SK-N-SH (cell line): ENCODE measurements around the gene IGF2R. TPM values are rescaled to one million over a fixed set of nuclear protein-coding genes. Genes with fewer than 3 reads are reported as not detected.

Experiments
- CTCF ChIA-PET: fragments of 300-600, 350-600 bp; formaldehyde crosslinking; extraction: SDS; loops from one replicate; lab custom pipeline; 2021; lab: Yijun Ruan, JAX
- POLR2A ChIA-PET: fragments of 350-600 bp; sonication (Branson Sonifier 250); formaldehyde crosslinking; extraction: SDS; loops from one replicate; lab custom pipeline; 2020; ENCODE audit warnings: antibody characterized with exemption, inconsistent platforms; lab: Yijun Ruan, JAX
- DNase-seq: peaks from one replicate; pipeline ENCODE4 v3.0.0; 2012
- H2AFZ ChIP-seq: fragments of 200-600 bp; sonication (generic); 2 replicates; pipeline ENCODE4 v1.8.1; 2016; ENCODE audit warnings: antibody characterized with exemption, mild to moderate bottlenecking, low read depth
- H3F3A ChIP-seq: fragments of 200-600 bp; sonication (generic); replicated peaks from 2 replicates; pipeline ENCODE3; 2016; ENCODE audit warnings: antibody characterized with exemption, mild to moderate bottlenecking; ENCODE audit not compliant: insufficient read depth
- H3K27ac ChIP-seq, 2 experiments: fragments of 200-500 bp in 1 of 2; fragments of 200-600 bp in 1 of 2; sonication (Bioruptor generic) in 1 of 2; sonication (generic), shearing (Covaris generic) in 1 of 2; 2 replicates each; pipeline versions ENCODE4 v1.5.1 to v1.6.1; 2014 to 2016; ENCODE audit warnings: low read depth in 2 of 2, inconsistent platforms in 1 of 2, low read length in 1 of 2, mild to moderate bottlenecking in 1 of 2, mixed read lengths in 1 of 2
- H3K27me3 ChIP-seq: fragments of 200-600 bp; sonication (generic), shearing (Covaris generic); 2 replicates; pipeline ENCODE4 v1.6.1; 2016; ENCODE audit warnings: mixed run types; ENCODE audit not compliant: insufficient read depth
- H3K36me3 ChIP-seq, 2 experiments: fragments of 200-500 bp in 1 of 2; fragments of 200-600 bp in 1 of 2; sonication (Bioruptor generic) in 1 of 2; sonication (generic) in 1 of 2; replicated peaks in 1 of 2; 2 replicates each; pipeline versions ENCODE3 to v1.5.1; 2014 to 2016; ENCODE audit warnings: low read length in 1 of 2, mild to moderate bottlenecking in 1 of 2; ENCODE audit not compliant: insufficient read depth in 2 of 2, control insufficient read depth in 1 of 2
- H3K4me1 ChIP-seq, 2 experiments: fragments of 200-500 bp in 1 of 2; fragments of 200-600 bp in 1 of 2; sonication (Bioruptor generic) in 1 of 2; sonication (generic), shearing (Covaris generic) in 1 of 2; 2 replicates each; pipeline versions ENCODE4 v1.5.1 to v1.6.1; 2014 to 2016; ENCODE audit warnings: low read depth in 1 of 2, low read length in 1 of 2, mixed run types in 1 of 2; ENCODE audit not compliant: insufficient read depth in 2 of 2, control insufficient read depth in 1 of 2
- H3K4me2 ChIP-seq: fragments of 200-600 bp; sonication (generic), shearing (Covaris generic); 2 replicates; pipeline ENCODE4 v1.6.1; 2017; ENCODE audit warnings: mixed run types
- H3K4me3 ChIP-seq, 2 experiments: fragments of 200-500 bp in 1 of 2; fragments of 200-600 bp in 1 of 2; sonication (Bioruptor generic) in 1 of 2; sonication (generic), shearing (Covaris generic) in 1 of 2; 2 replicates each; pipeline versions ENCODE4 v1.5.1 to v1.8.1; 2014 to 2016; ENCODE audit warnings: low read depth in 2 of 2, inconsistent platforms in 1 of 2, low read length in 1 of 2, mild to moderate bottlenecking in 1 of 2, mixed read lengths in 1 of 2, moderate library complexity in 1 of 2
- H3K79me2 ChIP-seq: fragments of 200-600 bp; sonication (generic); 2 replicates; pipeline ENCODE4 v1.8.1; 2017; ENCODE audit warnings: mild to moderate bottlenecking; ENCODE audit not compliant: insufficient read depth
- H3K9ac ChIP-seq: fragments of 200-600 bp; sonication (generic); 2 replicates; pipeline ENCODE4 v1.6.1; 2017; ENCODE audit warnings: mixed run types
- H3K9me2 ChIP-seq: fragments of 200-600 bp; sonication (generic); 2 replicates; pipeline ENCODE4 v1.6.1; 2017; ENCODE audit warnings: mixed run types
- H3K9me3 ChIP-seq: fragments of 200-600 bp; sonication (generic); 2 replicates; pipeline ENCODE4 v1.6.1; 2017; ENCODE audit warnings: mixed run types, mild to moderate bottlenecking, moderate library complexity
- H4K20me1 ChIP-seq: fragments of 200-600 bp; sonication (generic); 2 replicates; pipeline ENCODE4 v1.6.1; 2017; ENCODE audit warnings: mild to moderate bottlenecking, mixed run types; ENCODE audit not compliant: insufficient read depth
- ELF1 ChIP-seq: IDR thresholded peaks from 2 replicates; pipeline ENCODE4 v1.4.0; 2012
- EZH2phosphoT487 ChIP-seq: fragments of 200-600 bp; sonication (generic); IDR thresholded peaks from 2 replicates; pipeline ENCODE4 v1.6.1; 2017; ENCODE audit warnings: low read depth, mixed run types, mild to moderate bottlenecking, antibody characterized with exemption, moderate library complexity, borderline replicate concordance
- FOXJ3 ChIP-seq: sonication (generic); formaldehyde crosslinking; IDR thresholded peaks from 2 replicates; pipeline ENCODE4 v1.5.1; 2020; ENCODE audit warnings: mild to moderate bottlenecking, missing genetic modification reagents
- FOXM1 ChIP-seq: IDR thresholded peaks from 2 replicates; pipeline ENCODE4 v1.4.0; 2012; ENCODE audit warnings: low read depth, mild to moderate bottlenecking
- GATA2 ChIP-seq: sonication (generic); formaldehyde crosslinking; IDR thresholded peaks from 2 replicates; pipeline ENCODE4 v1.5.0; 2020; ENCODE audit warnings: mild to moderate bottlenecking, missing genetic modification reagents
- MEF2A ChIP-seq: IDR thresholded peaks from 2 replicates; pipeline ENCODE4 v1.4.0; 2012; ENCODE audit warnings: low read depth, borderline replicate concordance
- NFIC ChIP-seq: IDR thresholded peaks from 2 replicates; pipeline ENCODE4 v1.4.0; 2012; ENCODE audit warnings: borderline replicate concordance
- REST ChIP-seq: IDR thresholded peaks from 2 replicates; pipeline ENCODE4 v1.6.1; 2012; ENCODE audit warnings: mild to moderate bottlenecking, low read depth, low read length, moderate library complexity
- RFX5 ChIP-seq: IDR thresholded peaks from 2 replicates; pipeline ENCODE4 v1.6.1; 2012; ENCODE audit warnings: mild to moderate bottlenecking, improper control_type of control experiment, low read length
- RXRA ChIP-seq: IDR thresholded peaks from 2 replicates; pipeline ENCODE4 v1.4.0; 2012; ENCODE audit warnings: low read depth, mild to moderate bottlenecking, borderline replicate concordance
- SIN3A ChIP-seq: IDR thresholded peaks from 2 replicates; pipeline ENCODE4 v1.6.1; 2012; ENCODE audit warnings: low read depth, mild to moderate bottlenecking, low read length, moderate library complexity, borderline replicate concordance
- TCF12 ChIP-seq: IDR thresholded peaks from 2 replicates; pipeline ENCODE4 v1.4.0; 2012
- WGBS: methylation state at CpG from one replicate; pipeline ENCODE4 v1.1.6; 2017; ENCODE audit warnings: low lambda C conversion rate; 5-methylcytosine and 5-hydroxymethylcytosine counted together
- polyA plus RNA-seq, 3 experiments: library from polyadenylated mRNA; depleted of rRNA; stranded (reverse); fragments of >200 nt; gene quantifications; 2 replicates each; pipeline ENCODE4 v1.2.3, GENCODE V29; 2012
- TF ChIP-seq, protein P1 (sequence below): fragments of 150-350 bp; IDR thresholded peaks from 2 replicates; pipeline ENCODE4 v1.6.1; 2016; ENCODE audit warnings: mild to moderate bottlenecking, low read depth, low read length

IGF2R gene
- polyA plus RNA-seq, 1 of the 3 experiments (the other 2 are of a cell fraction) = 45.0 TPM

- H3K4me1 ChIP-seq = peaks cover 0 to 10% of the 10 kb centered on the region in 2 experiments; a peak in 1 of 4 replicates
- no peak overlapping the region for H3K9ac ChIP-seq
- no peaks in the 10 kb centered on the region for H3K9me3 ChIP-seq
- no peak overlapping the region for H3K27ac ChIP-seq
- no peaks in the 10 kb centered on the region for H4K20me1 ChIP-seq
- H3K36me3 ChIP-seq = peaks cover 28 to 80% of the 10 kb centered on the region in 2 experiments
- H3K79me2 ChIP-seq = no peaks in the 10 kb centered on the region
- no peak overlapping the region for H3K4me2 ChIP-seq
- TF ChIP-seq RXRA = no peak
- CTCF ChIA-PET = interaction anchor here (0.6 to 3.0 kb wide), 3 partner anchors 10 to 411 kb away, joined by 3 to 23 read pairs (median 3); no protein-coding TSS in a partner anchor
- no peaks in the 10 kb centered on the region for H3F3A ChIP-seq
- 89% methylated on average over 2 of the region's 2 CpGs for WGBS
- no peak overlapping the region for H2AFZ ChIP-seq
- H3K9me2 ChIP-seq = no peaks in the 10 kb centered on the region
- no peak overlapping the region for H3K4me3 ChIP-seq
- POLR2A ChIA-PET = no interaction called here
- H3K27me3 ChIP-seq = no peaks in the 10 kb centered on the region
- DNase-seq = no peak
These were observed 108.6 kb downstream of the IGF2R start for GRCh38 chr6:160077526-160077925.

DNA sequence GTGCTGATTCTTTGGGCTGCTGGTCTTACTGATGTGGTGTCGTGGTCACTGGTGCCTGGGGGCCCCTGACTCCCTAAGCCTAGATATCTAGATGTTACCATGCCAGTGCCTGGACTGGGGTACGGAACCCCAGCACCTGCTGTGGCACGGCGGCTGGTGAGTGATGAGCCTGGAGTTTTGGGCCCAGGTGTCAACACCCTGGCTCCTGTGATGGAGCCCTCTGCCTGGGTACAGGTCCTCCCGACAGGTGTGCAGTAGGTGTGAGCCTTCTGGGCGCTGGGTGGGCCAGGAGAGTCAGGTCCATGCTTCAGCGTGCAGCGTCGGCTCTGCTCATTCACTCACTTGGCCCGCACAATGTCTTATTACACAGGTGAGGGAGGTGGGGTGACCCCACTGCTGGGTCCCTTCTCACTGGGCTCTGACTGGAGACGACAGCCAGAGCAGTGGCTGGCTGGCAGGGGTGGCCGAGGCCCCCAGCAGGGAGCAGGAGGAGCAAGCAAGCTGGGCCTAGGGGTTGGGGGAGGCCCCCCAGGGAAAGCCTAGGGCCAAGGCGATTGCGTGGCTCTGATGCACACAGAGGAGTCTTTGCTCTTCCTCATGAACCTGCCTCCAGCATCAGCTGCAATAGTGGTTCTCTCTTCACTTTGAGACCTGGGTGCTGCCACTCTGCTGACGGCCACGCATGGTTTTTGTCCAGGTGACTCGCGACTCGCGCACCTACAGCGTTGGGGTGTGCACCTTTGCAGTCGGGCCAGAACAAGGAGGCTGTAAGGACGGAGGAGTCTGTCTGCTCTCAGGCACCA lies 110.2 kb downstream of the IGF2R start:
- CTCF ChIA-PET = interaction anchor here (0.8 kb wide), 1 partner anchor 9 kb away, joined by 3 read pairs; no protein-coding TSS in a partner anchor
- no peak overlapping the region; a peak in 1 of 4 replicates for H3K27ac ChIP-seq

More for the DNA sequence above, 110.2 kb downstream of the IGF2R start:
- no peak for DNase-seq
- Histone ChIP-seq H3K9me2 (no peaks in the 10 kb centered on the region), H3K9ac (no peak overlapping the region), H3K27me3 (no peaks in the 10 kb centered on the region)
- TF ChIP-seq EZH2phosphoT487 = no peak
- no peak for TF ChIP-seq MEF2A
- TF ChIP-seq, protein P1, sequence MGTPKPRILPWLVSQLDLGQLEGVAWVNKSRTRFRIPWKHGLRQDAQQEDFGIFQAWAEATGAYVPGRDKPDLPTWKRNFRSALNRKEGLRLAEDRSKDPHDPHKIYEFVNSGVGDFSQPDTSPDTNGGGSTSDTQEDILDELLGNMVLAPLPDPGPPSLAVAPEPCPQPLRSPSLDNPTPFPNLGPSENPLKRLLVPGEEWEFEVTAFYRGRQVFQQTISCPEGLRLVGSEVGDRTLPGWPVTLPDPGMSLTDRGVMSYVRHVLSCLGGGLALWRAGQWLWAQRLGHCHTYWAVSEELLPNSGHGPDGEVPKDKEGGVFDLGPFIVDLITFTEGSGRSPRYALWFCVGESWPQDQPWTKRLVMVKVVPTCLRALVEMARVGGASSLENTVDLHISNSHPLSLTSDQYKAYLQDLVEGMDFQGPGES = no peak
- TF ChIP-seq RFX5 = no peak
- TF ChIP-seq FOXM1 = no peak
- TF ChIP-seq NFIC = no peak
- TF ChIP-seq FOXJ3 (CRISPR knock-in tag) = no peak
- TF ChIP-seq SIN3A = no peak
- no peak for TF ChIP-seq TCF12
- no peak for TF ChIP-seq REST
- TF ChIP-seq ELF1 = no peak
- TF ChIP-seq GATA2 (CRISPR knock-in tag) = no peak
- TF ChIP-seq, all 33 proteins: peak for 0
- Histone ChIP-seq H2AFZ (no peak overlapping the region), H3K9me3 (no peaks in the 10 kb centered on the region), H3K79me2 (no peaks in the 10 kb centered on the region), H3F3A (no peaks in the 10 kb centered on the region), H3K4me1 (peaks cover 0 to 10% of the 10 kb centered on the region in 2 experiments; a peak in 1 of 4 replicates), H3K4me3 (no peak overlapping the region), H3K4me2 (no peak overlapping the region), H4K20me1 (no peaks in the 10 kb centered on the region), H3K36me3 (peaks cover 24 to 71% of the 10 kb centered on the region in 2 experiments)
- 95% methylated on average over 10 of the region's 23 CpGs for WGBS
- POLR2A ChIA-PET = no interaction called here
